Astrocyte (in vitro differentiated cells and primary cell): ENCODE results near the gene FLII. TPM values are rescaled to one million over a fixed set of nuclear protein-coding genes. Genes with fewer than 3 reads are reported as not detected.

ENCODE experiments used
- DNase-seq: peaks from one replicate; pipeline ENCODE4 v3.0.0-alpha.2; 2010; ENCODE audit warnings: low read depth
- FAIRE-seq: peaks from 2 replicates; lab custom pipeline; 2011; peaks lifted over from hg19 to GRCh38; lab: Jason Lieb, UNC
- H2AFZ ChIP-seq: 2 replicates; pipeline ENCODE4 v1.6.0; 2012; ENCODE audit warnings: low read depth, low read length, inconsistent platforms
- H3K27ac ChIP-seq: 2 replicates; pipeline ENCODE4 v1.5.1; 2011; ENCODE audit warnings: low read depth, low read length, inconsistent platforms
- H3K27me3 ChIP-seq: 2 replicates; pipeline ENCODE4 v1.6.0; 2011; ENCODE audit warnings: low read length, inconsistent platforms; ENCODE audit not compliant: insufficient read depth
- H3K36me3 ChIP-seq: 2 replicates; pipeline ENCODE4 v1.5.1; 2011; ENCODE audit warnings: low read length, inconsistent platforms; ENCODE audit not compliant: insufficient read depth
- H3K4me1 ChIP-seq: 2 replicates; pipeline ENCODE4 v1.5.1; 2011; ENCODE audit warnings: low read length, inconsistent platforms; ENCODE audit not compliant: insufficient read depth
- H3K4me2 ChIP-seq: 2 replicates; pipeline ENCODE4 v1.6.0; 2012; ENCODE audit warnings: low read length, inconsistent platforms
- H3K4me3 ChIP-seq: 2 replicates; pipeline ENCODE4 v1.5.1; 2011; ENCODE audit warnings: low read depth, mild to moderate bottlenecking, low read length, inconsistent platforms; ENCODE audit not compliant: insufficient read depth
- H3K79me2 ChIP-seq: 2 replicates; pipeline ENCODE4 v1.6.0; 2012; ENCODE audit warnings: mild to moderate bottlenecking, low read length, inconsistent platforms; ENCODE audit not compliant: insufficient read depth
- H3K9ac ChIP-seq: 2 replicates; pipeline ENCODE4 v1.6.0; 2012; ENCODE audit warnings: mild to moderate bottlenecking, low read length, inconsistent platforms
- H3K9me3 ChIP-seq: 2 replicates; pipeline ENCODE4 v1.5.1; 2012; ENCODE audit warnings: low read depth, mild to moderate bottlenecking, low read length, inconsistent platforms; ENCODE audit not compliant: insufficient read depth
- H4K20me1 ChIP-seq: 2 replicates; pipeline ENCODE4 v1.6.0; 2012; ENCODE audit warnings: low read length, inconsistent platforms; ENCODE audit not compliant: insufficient read depth
- H3K27ac Mint-ChIP-seq: one replicate; pipeline ENCODE4 v1.8.0; 2021; ENCODE audit warnings: mild to moderate bottlenecking, mixed read lengths; ENCODE audit not compliant: unreplicated experiment
- H3K27me3 Mint-ChIP-seq: one replicate; pipeline ENCODE4 v1.8.0; 2021; ENCODE audit warnings: low read depth, mixed read lengths; ENCODE audit not compliant: unreplicated experiment
- H3K36me3 Mint-ChIP-seq: one replicate; pipeline ENCODE4 v1.8.0; 2021; ENCODE audit warnings: low read depth, mixed read lengths; ENCODE audit not compliant: unreplicated experiment
- H3K4me1 Mint-ChIP-seq: one replicate; pipeline ENCODE4 v1.8.0; 2021; ENCODE audit warnings: low read depth, mixed read lengths; ENCODE audit not compliant: unreplicated experiment
- H3K4me3 Mint-ChIP-seq: one replicate; pipeline ENCODE4 v1.8.0; 2021; ENCODE audit warnings: mild to moderate bottlenecking, moderate library complexity, mixed read lengths; ENCODE audit not compliant: unreplicated experiment
- H3K9me3 Mint-ChIP-seq: one replicate; pipeline ENCODE4 v1.8.0; 2021; ENCODE audit warnings: mild to moderate bottlenecking, mixed read lengths; ENCODE audit not compliant: unreplicated experiment
- EZH2 ChIP-seq: IDR thresholded peaks from 2 replicates; pipeline ENCODE4 v1.6.1; 2012; ENCODE audit warnings: mild to moderate bottlenecking, low read length, inconsistent platforms; ENCODE audit not compliant: insufficient read depth
- total RNA-seq: library from RNA; stranded (reverse); gene quantifications from 2 replicates; pipeline ENCODE4 v1.2.1, GENCODE V29; 2021
- TF ChIP-seq, protein P1 (sequence below): IDR thresholded peaks from 2 replicates; pipeline ENCODE4 v1.5.1; 2011; ENCODE audit warnings: low read depth, mild to moderate bottlenecking, inconsistent platforms, low read length, moderate library complexity; ENCODE audit not compliant: insufficient read depth

FLII gene
- total RNA-seq, 1 donor from 2014 or later: 257 TPM

DNA sequence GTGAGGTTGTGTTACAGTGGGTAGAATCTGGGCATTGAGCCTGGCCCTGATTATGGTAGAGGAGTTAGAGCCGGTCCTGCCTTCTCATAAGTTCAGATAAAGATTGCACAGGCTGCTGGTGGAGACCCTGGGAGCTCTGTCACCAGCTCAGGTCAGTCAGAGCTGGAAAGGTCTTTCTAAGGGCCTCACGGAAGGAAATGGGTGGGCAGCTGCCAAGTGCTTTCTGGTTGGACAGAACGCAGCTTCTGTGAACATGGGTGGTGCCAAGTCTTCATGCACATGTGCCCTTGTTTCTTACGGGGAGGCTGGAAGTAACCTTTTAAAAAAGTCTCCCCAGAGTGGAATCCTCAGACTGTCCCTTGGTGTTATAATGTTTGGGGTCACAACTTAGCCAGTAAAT lies 60.0 kb downstream of the FLII start:
- H3K4me3 Mint-ChIP-seq: no peak overlapping the region
- H3K9ac ChIP-seq: no peak overlapping the region
- no peaks in the 10 kb centered on the region for H3K9me3 ChIP-seq
- DNase-seq: no peak
- peaks cover 86% of the 10 kb centered on the region for H4K20me1 ChIP-seq
- H3K27ac Mint-ChIP-seq: no peak overlapping the region
- H2AFZ ChIP-seq: no peak overlapping the region
- no peaks in the 10 kb centered on the region for H3K9me3 Mint-ChIP-seq
- peaks cover 44% of the 10 kb centered on the region for H3K36me3 ChIP-seq
- H3K4me1 ChIP-seq: no peaks in the 10 kb centered on the region
- no peak overlapping the region for H3K4me2 ChIP-seq
- H3K27me3 Mint-ChIP-seq: no peaks in the 10 kb centered on the region
- H3K79me2 ChIP-seq: peaks cover 89% of the 10 kb centered on the region
- no peaks in the 10 kb centered on the region for H3K27me3 ChIP-seq
- no peak overlapping the region for H3K4me3 ChIP-seq
- H3K27ac ChIP-seq: no peak overlapping the region
- H3K36me3 Mint-ChIP-seq: peaks cover 25% of the 10 kb centered on the region
- no peak for FAIRE-seq
- TF ChIP-seq EZH2: no peak
- TF ChIP-seq, protein P1, sequence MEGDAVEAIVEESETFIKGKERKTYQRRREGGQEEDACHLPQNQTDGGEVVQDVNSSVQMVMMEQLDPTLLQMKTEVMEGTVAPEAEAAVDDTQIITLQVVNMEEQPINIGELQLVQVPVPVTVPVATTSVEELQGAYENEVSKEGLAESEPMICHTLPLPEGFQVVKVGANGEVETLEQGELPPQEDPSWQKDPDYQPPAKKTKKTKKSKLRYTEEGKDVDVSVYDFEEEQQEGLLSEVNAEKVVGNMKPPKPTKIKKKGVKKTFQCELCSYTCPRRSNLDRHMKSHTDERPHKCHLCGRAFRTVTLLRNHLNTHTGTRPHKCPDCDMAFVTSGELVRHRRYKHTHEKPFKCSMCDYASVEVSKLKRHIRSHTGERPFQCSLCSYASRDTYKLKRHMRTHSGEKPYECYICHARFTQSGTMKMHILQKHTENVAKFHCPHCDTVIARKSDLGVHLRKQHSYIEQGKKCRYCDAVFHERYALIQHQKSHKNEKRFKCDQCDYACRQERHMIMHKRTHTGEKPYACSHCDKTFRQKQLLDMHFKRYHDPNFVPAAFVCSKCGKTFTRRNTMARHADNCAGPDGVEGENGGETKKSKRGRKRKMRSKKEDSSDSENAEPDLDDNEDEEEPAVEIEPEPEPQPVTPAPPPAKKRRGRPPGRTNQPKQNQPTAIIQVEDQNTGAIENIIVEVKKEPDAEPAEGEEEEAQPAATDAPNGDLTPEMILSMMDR: no peak
- peaks cover 2% of the 10 kb centered on the region for H3K4me1 Mint-ChIP-seq

DNA sequence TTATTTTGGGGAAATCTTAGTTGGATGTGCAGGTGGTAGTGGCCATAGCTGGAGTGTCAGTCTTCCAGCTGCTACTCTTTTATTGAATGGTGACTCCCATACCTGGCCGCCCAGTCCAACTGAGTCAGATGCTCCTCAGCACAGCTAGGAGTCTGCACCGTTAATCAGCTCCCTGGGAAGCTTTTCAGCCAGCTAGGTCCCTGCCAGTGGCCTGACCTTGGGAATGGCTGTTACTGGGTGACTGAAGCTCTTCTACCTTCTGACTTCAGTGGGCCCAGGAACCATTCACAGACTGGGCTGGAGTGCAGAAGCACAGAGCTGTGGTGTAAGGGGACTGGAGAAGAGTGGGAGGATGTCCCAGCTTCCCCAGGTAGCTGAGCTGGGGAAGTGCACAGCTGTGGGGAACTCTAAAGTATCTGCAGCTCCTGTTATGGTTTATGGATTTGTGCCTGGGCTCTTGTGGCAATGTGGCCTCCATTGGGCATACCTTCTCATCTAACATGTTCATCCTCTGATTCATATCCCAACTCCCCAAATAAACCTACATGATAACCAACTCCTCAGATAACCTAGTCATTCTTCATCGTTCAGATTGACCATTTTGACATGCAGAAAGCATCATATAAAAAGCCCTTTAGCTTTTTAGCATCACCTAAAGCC lies 60.9 kb downstream of the FLII start:
- FAIRE-seq: no peak
- no peaks in the 10 kb centered on the region for H3K9me3 Mint-ChIP-seq
- no peak overlapping the region for H3K27ac Mint-ChIP-seq
- Histone ChIP-seq H2AFZ (no peak overlapping the region), H3K9me3 (no peaks in the 10 kb centered on the region), H3K4me2 (no peak overlapping the region), H3K27ac (no peak overlapping the region), H4K20me1 (peaks cover 86% of the 10 kb centered on the region), H3K36me3 (peaks cover 42% of the 10 kb centered on the region), H3K9ac (no peak overlapping the region), H3K4me3 (no peak overlapping the region), H3K4me1 (no peaks in the 10 kb centered on the region), H3K27me3 (no peaks in the 10 kb centered on the region), H3K79me2 (peaks cover 91% of the 10 kb centered on the region)
- TF ChIP-seq, protein P1: no peak
- no peak for TF ChIP-seq EZH2
- no peak for DNase-seq
- H3K27me3 Mint-ChIP-seq: no peaks in the 10 kb centered on the region
- H3K36me3 Mint-ChIP-seq: peaks cover 21% of the 10 kb centered on the region
- no peak overlapping the region for H3K4me3 Mint-ChIP-seq
- H3K4me1 Mint-ChIP-seq: peaks cover 2% of the 10 kb centered on the region

DNA sequence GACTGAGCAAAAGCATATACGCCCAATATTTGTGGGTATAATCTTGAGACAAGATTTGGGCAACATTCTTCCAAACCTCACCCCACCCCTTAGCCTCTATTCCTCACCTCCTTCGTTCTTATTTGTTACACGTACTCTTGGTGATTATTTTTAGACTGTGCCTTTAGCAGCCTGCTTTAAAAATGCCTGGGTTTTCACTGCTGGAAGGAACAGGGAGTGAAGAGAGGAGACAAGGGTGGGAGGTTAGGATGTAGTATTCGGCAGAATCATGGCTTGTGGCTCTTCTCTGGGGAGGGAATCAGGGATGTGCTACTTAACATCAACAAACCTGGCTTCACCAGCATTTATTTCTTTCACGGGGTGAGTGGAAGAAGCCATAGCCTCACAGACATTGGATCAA lies 63.3 kb downstream of the FLII start:
- H4K20me1 ChIP-seq: peaks cover 93% of the 10 kb centered on the region
- Mint-ChIP-seq H3K4me1 (peaks cover 12% of the 10 kb centered on the region), H3K9me3 (no peaks in the 10 kb centered on the region), H3K27me3 (no peaks in the 10 kb centered on the region), H3K36me3 (peaks cover 15% of the 10 kb centered on the region), H3K4me3 (no peak overlapping the region), H3K27ac (no peak overlapping the region)
- H3K36me3 ChIP-seq: peaks cover 41% of the 10 kb centered on the region
- H3K9ac ChIP-seq: no peak overlapping the region
- no peak for FAIRE-seq
- TF ChIP-seq, protein P1: no peak
- TF ChIP-seq EZH2: no peak
- H3K27ac ChIP-seq: no peak overlapping the region
- H3K9me3 ChIP-seq: no peaks in the 10 kb centered on the region
- no peak for DNase-seq
- H3K79me2 ChIP-seq: peaks cover 97% of the 10 kb centered on the region
- no peak overlapping the region for H2AFZ ChIP-seq
- no peak overlapping the region for H3K4me2 ChIP-seq
- no peak overlapping the region for H3K4me3 ChIP-seq
- H3K4me1 ChIP-seq: peaks cover 6% of the 10 kb centered on the region
- H3K27me3 ChIP-seq: no peaks in the 10 kb centered on the region
